T-cell (primary cell): ENCODE results near the gene SPECC1. TPM values are rescaled to one million over a fixed set of nuclear protein-coding genes. Genes with fewer than 3 reads are reported as not detected.

ENCODE experiments used
- ATAC-seq, 4 experiments: fragments of 200-7000 bp in 3 of 4; fragments of 150-1000 bp in 1 of 4; cut with Tn5 transposase; replicated peaks in 1 of 4; 1 replicate in 3 of 4; 2 replicates in 1 of 4; pipeline ENCODE4 v1.10.0; 2021; ENCODE audit warnings: moderate library complexity in 3 of 4, mild to moderate bottlenecking in 2 of 4, moderate number of reproducible peaks in 1 of 4
- CTCF ChIA-PET, 2 donors: fragments of 300-600 bp; sonication (Branson Sonifier 250); formaldehyde crosslinking; loops; one replicate each; lab custom pipeline; 2022; ENCODE audit warnings: antibody characterized with exemption in 2 of 2; lab: Charles Lee
- POLR2A ChIA-PET, 2 donors: fragments of 300-600 bp; sonication (Branson Sonifier 250); formaldehyde crosslinking; loops; one replicate each; lab custom pipeline; 2022; ENCODE audit warnings: antibody characterized with exemption in 2 of 2; lab: Charles Lee
- DNase-seq, 35 experiments: peaks; one replicate each; pipeline versions ENCODE4 v3.0.0 to v3.0.0-alpha.2; 2013 to 2023
- H3K27ac ChIP-seq: one replicate; pipeline ENCODE4 v1.5.1; 2013; ENCODE audit warnings: low read length
- H3K27me3 ChIP-seq, 2 experiments: replicated peaks in 1 of 2; 1 replicate in 1 of 2; 2 replicates in 1 of 2; pipeline versions ENCODE4 v1.6.1 to v1.7.0; 2013; ENCODE audit warnings: low read length in 1 of 2, mixed read lengths in 1 of 2; ENCODE audit not compliant: control insufficient read depth in 2 of 2, insufficient read depth in 2 of 2; ENCODE audit errors: extremely low read depth in 1 of 2
- H3K36me3 ChIP-seq, 2 donors: 1 replicate in 1 of 2; 2 replicates in 1 of 2; pipeline versions ENCODE4 v1.6.1 to v1.7.0; 2013; ENCODE audit warnings: low read length in 1 of 2; ENCODE audit not compliant: control insufficient read depth in 2 of 2, insufficient read depth in 1 of 2; ENCODE audit errors: extremely low read depth in 1 of 2
- H3K4me1 ChIP-seq, 2 experiments: 1 replicate in 1 of 2; 2 replicates in 1 of 2; pipeline versions ENCODE4 v1.6.1 to v1.7.0; 2013; ENCODE audit warnings: low read length in 2 of 2, mixed read lengths in 1 of 2; ENCODE audit not compliant: insufficient read depth in 2 of 2, control insufficient read depth in 1 of 2; ENCODE audit errors: extremely low read depth in 1 of 2
- H3K4me3 ChIP-seq, 2 donors: 1 replicate in 1 of 2; 2 replicates in 1 of 2; pipeline versions ENCODE4 v1.5.1 to v1.7.0; 2013; ENCODE audit warnings: mild to moderate bottlenecking in 2 of 2, low read length in 1 of 2, moderate library complexity in 1 of 2; ENCODE audit not compliant: control insufficient read depth in 1 of 2; ENCODE audit errors: extremely low read depth in 1 of 2
- H3K9me3 ChIP-seq: 2 replicates; pipeline ENCODE4 v1.7.0; 2013
- H3K27ac Mint-ChIP-seq, 2 donors: one replicate each; pipeline ENCODE4 v1.8.0; 2020 to 2021; ENCODE audit warnings: mild to moderate bottlenecking in 2 of 2, mixed read lengths in 2 of 2
- H3K27me3 Mint-ChIP-seq, 2 donors: one replicate each; pipeline ENCODE4 v1.8.0; 2021 to 2022; ENCODE audit warnings: mixed read lengths in 2 of 2
- H3K36me3 Mint-ChIP-seq: one replicate; pipeline ENCODE4 v1.8.0; 2021; ENCODE audit warnings: mixed read lengths
- H3K4me1 Mint-ChIP-seq, 3 donors: one replicate each; pipeline ENCODE4 v1.8.0; 2020 to 2022; ENCODE audit warnings: mixed read lengths in 3 of 3, mild to moderate bottlenecking in 1 of 3
- H3K4me3 Mint-ChIP-seq, 3 donors: one replicate each; pipeline ENCODE4 v1.8.0; 2020 to 2022; ENCODE audit warnings: mild to moderate bottlenecking in 3 of 3, mixed read lengths in 3 of 3, moderate library complexity in 3 of 3
- H3K9me3 Mint-ChIP-seq, 3 donors: one replicate each; pipeline ENCODE4 v1.8.0; 2020 to 2022; ENCODE audit warnings: mixed read lengths in 3 of 3
- WGBS: methylation state at CpG from one replicate; pipeline ENCODE4 v1.1.5; 2013; ENCODE audit warnings: missing lambda C conversion rate; ENCODE audit not compliant: insufficient coverage; 5-methylcytosine and 5-hydroxymethylcytosine counted together
- total RNA-seq, 35 experiments: library from RNA in 6 of 35; stranded (reverse) in 6 of 35; fragments of 120-200 nt in 1 of 35; gene quantifications; one replicate each; pipeline versions ENCODE4 v1.2.1 to v1.2.4 and lab custom pipeline; 2013 to 2026

SPECC1 gene
- total RNA-seq, 5 donors from 2014 or later (not counting 1 experiment from before 2014, with no cell fraction given): 3.9 to 12.9 (median 6.0) TPM

GRCh38 chr17:19987897-19988296 lies 21.3 kb upstream of the SPECC1 start:
- no peak overlapping the region for H3K27ac Mint-ChIP-seq
- WGBS: no CpG with 5 or more reads among the region's 1 CpG
- no peak for ATAC-seq

GRCh38 chr17:19991252-19991885 lies 17.8 kb upstream of the SPECC1 start:
- ChIA-PET POLR2A (no interaction called here), CTCF (no interaction called here)
- H3K4me3 ChIP-seq: no peak overlapping the region
- no peaks in the 10 kb centered on the region for H3K9me3 ChIP-seq
- DNase-seq: no peak
- ATAC-seq: no peak
- H3K36me3 ChIP-seq: no peaks in the 10 kb centered on the region
- peaks cover 0 to 4% of the 10 kb centered on the region in 2 experiments for H3K4me1 ChIP-seq
- 25% methylated on average over 2 of the region's 4 CpGs for WGBS
- H3K27ac Mint-ChIP-seq: peak overlapping the region in 1 of 2 donors; percentile 62
- H3K27me3 ChIP-seq: peaks cover 0 to 19% of the 10 kb centered on the region in 2 experiments
- H3K27me3 Mint-ChIP-seq: peaks cover 0 to 9% of the 10 kb centered on the region in 2 donors
- no peak overlapping the region for H3K4me3 Mint-ChIP-seq
- peaks cover 0 to 4% (median 3%) of the 10 kb centered on the region in 3 donors for H3K4me1 Mint-ChIP-seq
- H3K9me3 Mint-ChIP-seq: no peaks in the 10 kb centered on the region
- H3K36me3 Mint-ChIP-seq: no peaks in the 10 kb centered on the region
- H3K27ac ChIP-seq: no peak overlapping the region

More at GRCh38 chr17:19987897-19988296, 21.3 kb upstream of the SPECC1 start:
- no peaks in the 10 kb centered on the region for H3K36me3 Mint-ChIP-seq
- DNase-seq: no peak
- Histone ChIP-seq H3K4me1 (peaks cover 0 to 2% of the 10 kb centered on the region in 2 experiments), H3K27me3 (peaks cover 0 to 16% of the 10 kb centered on the region in 2 experiments), H3K36me3 (no peaks in the 10 kb centered on the region), H3K27ac (no peak overlapping the region), H3K4me3 (no peak overlapping the region), H3K9me3 (no peaks in the 10 kb centered on the region)
- CTCF ChIA-PET: no interaction called here
- H3K4me3 Mint-ChIP-seq: no peak overlapping the region
- POLR2A ChIA-PET: no interaction called here
- peaks cover 0 to 9% of the 10 kb centered on the region in 2 donors for H3K27me3 Mint-ChIP-seq
- H3K9me3 Mint-ChIP-seq: no peaks in the 10 kb centered on the region
- peaks cover 0 to 3% (median 1%) of the 10 kb centered on the region in 3 donors for H3K4me1 Mint-ChIP-seq

GRCh38 chr17:19992803-19993713 lies 16.1 kb upstream of the SPECC1 start:
- Histone ChIP-seq H3K4me3 (no peak overlapping the region), H3K4me1 (peaks cover 0 to 4% of the 10 kb centered on the region in 2 experiments), H3K9me3 (no peaks in the 10 kb centered on the region), H3K27ac (no peak overlapping the region), H3K27me3 (peaks cover 0 to 20% of the 10 kb centered on the region in 2 experiments), H3K36me3 (no peaks in the 10 kb centered on the region)
- CTCF ChIA-PET: interaction anchor here (0.5 to 1.6 kb wide), 21 partner anchors 9 to 1464 kb away, joined by 3 to 11 read pairs (median 4); partner anchors contain the start of genes AKAP10 (in 1 of the 2) and SPECC1 (in 1 of the 2)
- Mint-ChIP-seq H3K9me3 (no peaks in the 10 kb centered on the region), H3K27ac (no peak overlapping the region), H3K4me3 (peak overlapping the region in 1 of 3 donors; percentile 19), H3K4me1 (peaks cover 4 to 7% (median 6%) of the 10 kb centered on the region in 3 donors), H3K36me3 (no peaks in the 10 kb centered on the region), H3K27me3 (peaks cover 4 to 13% of the 10 kb centered on the region in 2 donors)
- WGBS: 6% methylated on average over 15 of the region's 24 CpGs
- POLR2A ChIA-PET: interaction anchor here in 1 of 2 donors (0.8 kb wide), 1 partner anchor 12 kb away, joined by 3 read pairs; no protein-coding TSS in a partner anchor
- ATAC-seq (peak; percentile 97 to 100 (median 98)), DNase-seq (peak; percentile 55 to 87 (median 69))

GRCh38 chr17:19996086-19996485 lies 13.1 kb upstream of the SPECC1 start:
- no peak overlapping the region for H3K4me3 Mint-ChIP-seq
- H3K27ac Mint-ChIP-seq: no peak overlapping the region
- Histone ChIP-seq H3K27ac (no peak overlapping the region), H3K4me3 (no peak overlapping the region), H3K4me1 (peaks cover 0 to 4% of the 10 kb centered on the region in 2 experiments), H3K36me3 (no peaks in the 10 kb centered on the region), H3K27me3 (peaks cover 0 to 20% of the 10 kb centered on the region in 2 experiments), H3K9me3 (no peaks in the 10 kb centered on the region)
- H3K9me3 Mint-ChIP-seq: no peaks in the 10 kb centered on the region
- DNase-seq: no peak
- no peak for ATAC-seq
- H3K4me1 Mint-ChIP-seq: peaks cover 4 to 7% (median 6%) of the 10 kb centered on the region in 3 donors
- ChIA-PET CTCF (interaction anchor here (0.5 to 1.1 kb wide), 3 partner anchors 89 to 629 kb away, joined by 3 to 7 read pairs (median 4); no protein-coding TSS in a partner anchor), POLR2A (no interaction called here)
- peaks cover 18 to 23% of the 10 kb centered on the region in 2 donors for H3K27me3 Mint-ChIP-seq
- H3K36me3 Mint-ChIP-seq: no peaks in the 10 kb centered on the region
- whole genome bisulfite sequencing: 83% methylated on average over 1 of the region's 1 CpG

DNA sequence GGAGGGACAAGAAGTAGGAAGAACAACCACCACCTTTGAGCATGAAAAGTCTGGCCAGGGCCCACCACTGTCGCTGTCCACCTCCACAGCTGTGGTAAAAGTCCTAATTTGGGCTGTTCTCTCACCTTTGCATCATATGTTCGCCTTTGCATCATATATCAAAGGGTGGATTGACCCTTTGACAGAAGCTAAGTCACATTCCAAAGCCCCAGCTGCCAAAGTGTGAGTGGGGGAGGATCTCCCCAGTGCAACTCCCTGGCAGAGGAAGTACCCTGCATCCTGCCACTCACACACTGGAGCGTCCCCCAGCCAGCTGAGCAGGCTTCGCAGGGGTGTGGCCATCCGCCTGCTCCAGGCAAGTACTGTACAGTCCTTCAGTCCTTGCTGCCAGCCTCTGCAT lies 12.7 kb upstream of the SPECC1 start:
- H3K9me3 ChIP-seq: no peaks in the 10 kb centered on the region
- H3K36me3 Mint-ChIP-seq: no peaks in the 10 kb centered on the region
- H3K27ac Mint-ChIP-seq: no peak overlapping the region
- ChIA-PET CTCF (interaction anchor here (0.6 to 1.1 kb wide), 2 partner anchors 120 to 629 kb away, joined by 4 to 7 read pairs; no protein-coding TSS in a partner anchor), POLR2A (no interaction called here)
- no CpG with 5 or more reads among the region's 5 CpGs for WGBS
- no peak overlapping the region for H3K27ac ChIP-seq
- ATAC-seq (no peak), DNase-seq (no peak)
- peaks cover 0 to 20% of the 10 kb centered on the region in 2 experiments for H3K27me3 ChIP-seq
- no peak overlapping the region for H3K4me3 Mint-ChIP-seq
- H3K36me3 ChIP-seq: no peaks in the 10 kb centered on the region
- H3K27me3 Mint-ChIP-seq: peaks cover 18 to 20% of the 10 kb centered on the region in 2 donors
- no peak overlapping the region for H3K4me3 ChIP-seq
- peaks cover 4 to 7% (median 6%) of the 10 kb centered on the region in 3 donors for H3K4me1 Mint-ChIP-seq
- no peaks in the 10 kb centered on the region for H3K9me3 Mint-ChIP-seq
- H3K4me1 ChIP-seq: peaks cover 0 to 4% of the 10 kb centered on the region in 2 experiments
